ENCODE results near the gene AXL.

- no peak for TF ChIP-seq SUZ12 (IDR thresholded peaks at IDR 0.05; ENCODE audit: low read depth, low read length)
- no peak for TF ChIP-seq CHCHD3 (CRISPR knock-in tag; IDR thresholded peaks at IDR 0.05)
- TF ChIP-seq ZBTB20 (CRISPR knock-in tag; IDR thresholded peaks at IDR 0.05; ENCODE audit: borderline replicate concordance, low read depth): no peak
- no peak for TF ChIP-seq POLR2A (IDR thresholded peaks at IDR 0.05; ENCODE audit: insufficient read depth in 1 of 2, low read depth in 2 of 2, low read length in 2 of 2)
- TF ChIP-seq SIN3A (IDR thresholded peaks at IDR 0.05; ENCODE audit: borderline replicate concordance, low read depth, low read length): no peak
- TF ChIP-seq MXD1 (CRISPR knock-in tag; IDR thresholded peaks at IDR 0.05): no peak
- TF ChIP-seq RAD21 (CRISPR knock-in tag; IDR thresholded peaks at IDR 0.05): no peak
- TF ChIP-seq MBNL3 (CRISPR knock-in tag; conservative IDR thresholded peaks at IDR 0.05): no peak
- TF ChIP-seq PLRG1 (conservative IDR thresholded peaks at IDR 0.05): no peak
- TF ChIP-seq ZNF609 (CRISPR knock-in tag; IDR thresholded peaks at IDR 0.05; ENCODE audit: borderline replicate concordance): no peak
These were observed 46.5 kb upstream of the AXL start for GRCh38 chr19:41172297-41173164.

All from HepG2 (cell line).